HEK293 (cell line): ENCODE results near the gene PRKAG2.

Experiments used
- KLF1 ChIP-seq: fragments of 450-650 bp; formaldehyde crosslinking; IDR thresholded peaks from 2 replicates; pipeline ENCODE4 v1.5.1; 2016; ENCODE audit warnings: missing biosample characterization, missing genetic modification characterization
- KLF16 ChIP-seq: fragments of 450-650 bp; formaldehyde crosslinking; IDR thresholded peaks from 2 replicates; pipeline ENCODE4 v1.5.1; 2017; ENCODE audit warnings: missing biosample characterization, missing genetic modification characterization
- MYNN ChIP-seq: fragments of 450-650 bp; formaldehyde crosslinking; IDR thresholded peaks from 2 replicates; pipeline ENCODE4 v1.5.1; 2016; ENCODE audit warnings: missing biosample characterization, missing genetic modification characterization, borderline replicate concordance
- PRDM10 ChIP-seq: fragments of 450-650 bp; formaldehyde crosslinking; IDR thresholded peaks from 2 replicates; pipeline ENCODE4 v1.5.1; 2016; ENCODE audit warnings: missing biosample characterization, missing genetic modification characterization
- ZBTB21 ChIP-seq: fragments of 450-650 bp; formaldehyde crosslinking; IDR thresholded peaks from 2 replicates; pipeline ENCODE4 v1.5.1; 2017; ENCODE audit warnings: missing biosample characterization, missing genetic modification characterization
- ZFP69B ChIP-seq: fragments of 450-650 bp; formaldehyde crosslinking; IDR thresholded peaks from 2 replicates; pipeline ENCODE4 v1.5.1; 2016; ENCODE audit warnings: missing biosample characterization, missing genetic modification characterization
- ZNF114 ChIP-seq: fragments of 450-650 bp; formaldehyde crosslinking; IDR thresholded peaks from 2 replicates; pipeline ENCODE4 v1.5.0; 2017; ENCODE audit warnings: missing biosample characterization, missing genetic modification characterization
- ZNF155 ChIP-seq: fragments of 450-650 bp; formaldehyde crosslinking; IDR thresholded peaks from 2 replicates; pipeline ENCODE4 v1.5.1; 2016; ENCODE audit warnings: missing biosample characterization, missing genetic modification characterization
- ZNF169 ChIP-seq: fragments of 450-650 bp; formaldehyde crosslinking; IDR thresholded peaks from 2 replicates; pipeline ENCODE4 v1.5.1; 2016; ENCODE audit warnings: missing biosample characterization, missing genetic modification characterization
- ZNF175 ChIP-seq: fragments of 450-650 bp; formaldehyde crosslinking; IDR thresholded peaks from 2 replicates; pipeline ENCODE4 v1.5.1; 2016; ENCODE audit warnings: missing biosample characterization, missing genetic modification characterization
- ZNF19 ChIP-seq: fragments of 450-650 bp; formaldehyde crosslinking; IDR thresholded peaks from 2 replicates; pipeline ENCODE4; 2016; ENCODE audit warnings: missing biosample characterization, missing genetic modification characterization, low read depth
- ZNF202 ChIP-seq: fragments of 450-650 bp; formaldehyde crosslinking; IDR thresholded peaks from 2 replicates; pipeline ENCODE4 v1.5.1; 2016; ENCODE audit warnings: missing biosample characterization, missing genetic modification characterization, borderline replicate concordance
- ZNF214 ChIP-seq: fragments of 450-650 bp; formaldehyde crosslinking; IDR thresholded peaks from 2 replicates; pipeline ENCODE4 v1.5.1; 2017; ENCODE audit warnings: missing biosample characterization, mild to moderate bottlenecking, missing genetic modification characterization, borderline replicate concordance
- ZNF24 ChIP-seq: fragments of 450-650 bp; formaldehyde crosslinking; IDR thresholded peaks from 2 replicates; pipeline ENCODE4 v1.5.1; 2016; ENCODE audit warnings: missing biosample characterization, missing genetic modification characterization
- ZNF248 ChIP-seq: fragments of 450-650 bp; formaldehyde crosslinking; IDR thresholded peaks from 2 replicates; pipeline ENCODE4 v1.5.1; 2017; ENCODE audit warnings: missing biosample characterization, missing genetic modification characterization
- ZNF274 ChIP-seq, 2 experiments: fragments of 200-500 bp in 1 of 2; fragments of 450-650 bp in 1 of 2; sonication (Bioruptor generic) in 1 of 2; formaldehyde crosslinking in 1 of 2; IDR thresholded peaks; 2 replicates each; pipeline versions ENCODE4 v1.5.1 to v1.6.1; 2014 to 2016; ENCODE audit warnings: borderline replicate concordance in 1 of 2, inconsistent platforms in 1 of 2, low read length in 1 of 2, missing biosample characterization in 1 of 2, missing genetic modification characterization in 1 of 2
- ZNF341 ChIP-seq: fragments of 450-650 bp; formaldehyde crosslinking; IDR thresholded peaks from 2 replicates; pipeline ENCODE4; 2016; ENCODE audit warnings: low read depth, missing biosample characterization, missing genetic modification characterization
- ZNF350 ChIP-seq: fragments of 450-650 bp; formaldehyde crosslinking; IDR thresholded peaks from 2 replicates; pipeline ENCODE4 v1.5.0; 2017; ENCODE audit warnings: missing biosample characterization, mild to moderate bottlenecking, missing genetic modification characterization
- ZNF423 ChIP-seq: fragments of 450-650 bp; formaldehyde crosslinking; IDR thresholded peaks from 2 replicates; pipeline ENCODE4 v1.5.1; 2016; ENCODE audit warnings: missing biosample characterization, missing genetic modification characterization
- ZNF426 ChIP-seq: fragments of 450-650 bp; formaldehyde crosslinking; IDR thresholded peaks from 2 replicates; pipeline ENCODE4 v1.5.1; 2017; ENCODE audit warnings: missing biosample characterization, missing genetic modification characterization, mild to moderate bottlenecking, inconsistent platforms, moderate library complexity
- ZNF48 ChIP-seq: fragments of 450-650 bp; formaldehyde crosslinking; IDR thresholded peaks from 2 replicates; pipeline ENCODE4 v1.5.1; 2016; ENCODE audit warnings: missing biosample characterization, missing genetic modification characterization
- ZNF521 ChIP-seq: fragments of 450-650 bp; formaldehyde crosslinking; IDR thresholded peaks from 2 replicates; pipeline ENCODE4 v1.5.1; 2017; ENCODE audit warnings: missing biosample characterization, mild to moderate bottlenecking, missing genetic modification characterization
- ZNF549 ChIP-seq: fragments of 450-650 bp; IDR thresholded peaks from 2 replicates; pipeline ENCODE4 v1.5.1; 2018; ENCODE audit warnings: missing biosample characterization, missing genetic modification characterization, mild to moderate bottlenecking, inconsistent platforms, moderate library complexity
- ZNF558 ChIP-seq: fragments of 450-650 bp; formaldehyde crosslinking; IDR thresholded peaks from 2 replicates; pipeline ENCODE4 v1.5.1; 2016; ENCODE audit warnings: missing biosample characterization, missing genetic modification characterization
- ZNF623 ChIP-seq: fragments of 450-650 bp; formaldehyde crosslinking; IDR thresholded peaks from 2 replicates; pipeline ENCODE4 v1.5.1; 2016; ENCODE audit warnings: missing biosample characterization, missing genetic modification characterization
- ZNF701 ChIP-seq: fragments of 450-650 bp; formaldehyde crosslinking; IDR thresholded peaks from 2 replicates; pipeline ENCODE4 v1.5.1; 2016; ENCODE audit warnings: missing biosample characterization, missing genetic modification characterization
- ZNF704 ChIP-seq: fragments of 450-650 bp; formaldehyde crosslinking; IDR thresholded peaks from 2 replicates; pipeline ENCODE4 v1.5.1; 2016; ENCODE audit warnings: missing biosample characterization, missing genetic modification characterization
- ZNF776 ChIP-seq: fragments of 450-650 bp; formaldehyde crosslinking; IDR thresholded peaks from 2 replicates; pipeline ENCODE4 v1.5.0; 2017; ENCODE audit warnings: missing biosample characterization, missing genetic modification characterization, borderline replicate concordance
- ZSCAN5A ChIP-seq: fragments of 450-650 bp; formaldehyde crosslinking; IDR thresholded peaks from 2 replicates; pipeline ENCODE4 v1.5.1; 2016; ENCODE audit warnings: missing biosample characterization, missing genetic modification characterization
- TF ChIP-seq, protein P1 (sequence below): IDR thresholded peaks from 2 replicates; pipeline ENCODE4 v1.6.1; 2011; ENCODE audit warnings: mild to moderate bottlenecking, low read depth, low read length, borderline replicate concordance
- TF ChIP-seq, protein P2 (sequence below): fragments of 450-650 bp; formaldehyde crosslinking; IDR thresholded peaks from 2 replicates; pipeline ENCODE4 v1.5.1; 2017; ENCODE audit warnings: missing biosample characterization, missing genetic modification characterization

PRKAG2 gene

GRCh38 chr7:151875942-151876898 lies 695 bp downstream of the PRKAG2 start (continued):
- TF ChIP-seq ZNF704 (no peak), ZBTB21 (tag by site-specific recombination) (0 out of 2 replicates have a peak, but pooled peaks have one; percentile 24), ZNF426 (tag by site-specific recombination) (no peak), ZFP69B (tag by site-specific recombination) (peak; percentile 37; the same call in 1 of the 2 replicates), ZSCAN5A (0 out of 2 replicates have a peak, but pooled peaks have one; percentile 29), ZNF701 (0 out of 2 replicates have a peak, but pooled peaks have one; percentile 52), ZNF214 (tag by site-specific recombination) (no peak), PRDM10 (peak; percentile 55), ZNF549 (no peak), ZNF114 (tag by site-specific recombination) (no peak), ZNF202 (tag by site-specific recombination) (no peak), ZNF274 (IDR thresholded peaks at IDR 0.05; ENCODE audit: low read length) (no peak), ZNF274 (tag by site-specific recombination; IDR thresholded peaks at IDR 0.05; ENCODE audit: borderline replicate concordance) (no peak), ZNF776 (no peak), ZNF423 (tag by site-specific recombination) (peak; percentile 64; the same call in 1 of the 2 replicates), MYNN (tag by site-specific recombination) (no peak), ZNF350 (tag by site-specific recombination) (no peak), ZNF48 (tag by site-specific recombination) (no peak), ZNF155 (no peak), KLF1 (tag by site-specific recombination) (peak; percentile 98), ZNF175 (no peak), ZNF169 (tag by site-specific recombination) (no peak), ZNF19 (tag by site-specific recombination) (no peak), ZNF248 (tag by site-specific recombination) (no peak), ZNF521 (no peak), ZNF24 (0 out of 2 replicates have a peak, but pooled peaks have one; percentile 33), ZNF341 (tag by site-specific recombination) (peak; percentile 98), ZNF623 (no peak), ZNF558 (tag by site-specific recombination) (no peak), KLF16 (peak; percentile 52; the same call in 1 of the 2 replicates)
- TF ChIP-seq, protein P1, sequence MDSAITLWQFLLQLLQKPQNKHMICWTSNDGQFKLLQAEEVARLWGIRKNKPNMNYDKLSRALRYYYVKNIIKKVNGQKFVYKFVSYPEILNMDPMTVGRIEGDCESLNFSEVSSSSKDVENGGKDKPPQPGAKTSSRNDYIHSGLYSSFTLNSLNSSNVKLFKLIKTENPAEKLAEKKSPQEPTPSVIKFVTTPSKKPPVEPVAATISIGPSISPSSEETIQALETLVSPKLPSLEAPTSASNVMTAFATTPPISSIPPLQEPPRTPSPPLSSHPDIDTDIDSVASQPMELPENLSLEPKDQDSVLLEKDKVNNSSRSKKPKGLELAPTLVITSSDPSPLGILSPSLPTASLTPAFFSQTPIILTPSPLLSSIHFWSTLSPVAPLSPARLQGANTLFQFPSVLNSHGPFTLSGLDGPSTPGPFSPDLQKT: no peak
- TF ChIP-seq, protein P2, sequence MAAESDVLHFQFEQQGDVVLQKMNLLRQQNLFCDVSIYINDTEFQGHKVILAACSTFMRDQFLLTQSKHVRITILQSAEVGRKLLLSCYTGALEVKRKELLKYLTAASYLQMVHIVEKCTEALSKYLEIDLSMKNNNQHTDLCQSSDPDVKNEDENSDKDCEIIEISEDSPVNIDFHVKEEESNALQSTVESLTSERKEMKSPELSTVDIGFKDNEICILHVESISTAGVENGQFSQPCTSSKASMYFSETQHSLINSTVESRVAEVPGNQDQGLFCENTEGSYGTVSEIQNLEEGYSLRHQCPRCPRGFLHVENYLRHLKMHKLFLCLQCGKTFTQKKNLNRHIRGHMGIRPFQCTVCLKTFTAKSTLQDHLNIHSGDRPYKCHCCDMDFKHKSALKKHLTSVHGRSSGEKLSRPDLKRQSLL (tag by site-specific recombination): peak; percentile 46; the same call in 1 of the 2 replicates
